HCT116 (cell line): ENCODE results near the gene PCDHA7. TPM values are rescaled to one million over a fixed set of nuclear protein-coding genes. Genes with fewer than 3 reads are reported as not detected.
A peak's percentile ranks its signal among the peaks of the same experiment; 100 is the strongest.

Source experiments
- ATAC-seq: fragments of 200-7000 bp; cut with Tn5 transposase; 2 replicates; pipeline ENCODE4 v1.9.1; 2020; ENCODE audit warnings: mild to moderate bottlenecking, moderate library complexity
- BruUV-seq: library from RNA; stranded (reverse); fragments of 400-500 nt; replicated peaks from 2 replicates; lab custom pipeline; 2021; lab: Mats Ljungman, UMichigan
- CTCF ChIA-PET: fragments of 300-600 bp; sonication (Branson Sonifier 250); formaldehyde crosslinking; loops from one replicate; lab custom pipeline; 2021; ENCODE audit warnings: antibody characterized with exemption; lab: Charles Lee
- POLR2A ChIA-PET: fragments of 300-600, 350-600 bp; sonication (Branson Sonifier 250); formaldehyde crosslinking; loops from one replicate; lab custom pipeline; 2021; ENCODE audit warnings: antibody characterized with exemption; lab: Charles Lee
- RAD21 ChIA-PET, 2 experiments: fragments of 300-600 bp; sonication (Branson Sonifier 250); formaldehyde crosslinking; loops; one replicate each; lab custom pipeline; 2023; ENCODE audit warnings: low total read pairs in 2 of 2; ENCODE audit not compliant: uncharacterized antibody in 2 of 2, unreplicated experiment in 2 of 2, low non-redundant PET in 1 of 2; lab: Charles Lee
- DNase-seq: peaks from one replicate; pipeline ENCODE4 v3.0.0-alpha.2; 2010; ENCODE audit warnings: low read depth, low spot score
- H2AFZ ChIP-seq: fragments of 200-600 bp; shearing (Covaris generic), sonication (generic); 2 replicates; pipeline ENCODE4 v1.6.1; 2017; ENCODE audit warnings: low read depth, mixed run types, mixed read lengths, antibody characterized with exemption, low read length; ENCODE audit not compliant: poor library complexity, severe bottlenecking
- H3K27ac ChIP-seq: 2 replicates; pipeline ENCODE4 v1.5.1; 2012; ENCODE audit warnings: low read depth, low read length
- H3K27me3 ChIP-seq: fragments of 200-600 bp; sonication (generic); 2 replicates; pipeline ENCODE4 v1.6.1; 2016; ENCODE audit warnings: mixed run types, low read length, mixed read lengths; ENCODE audit not compliant: insufficient read depth
- H3K36me3 ChIP-seq, 2 experiments: fragments of 200-500 bp in 1 of 2; fragments of 200-600 bp in 1 of 2; sonication (Bioruptor generic) in 1 of 2; sonication (generic) in 1 of 2; 2 replicates each; pipeline versions ENCODE4 v1.5.1 to v1.6.1; 2014 to 2016; ENCODE audit warnings: low read length in 2 of 2, inconsistent platforms in 1 of 2, mixed read lengths in 1 of 2, mixed run types in 1 of 2; ENCODE audit not compliant: insufficient read depth in 2 of 2, control insufficient read depth in 1 of 2
- H3K4me1 ChIP-seq, 2 experiments: fragments of 200-600 bp in 1 of 2; sonication (generic) in 1 of 2; 2 replicates each; pipeline versions ENCODE4 v1.5.1 to v1.6.1; 2012 to 2017; ENCODE audit warnings: low read length in 2 of 2, inconsistent platforms in 1 of 2, mild to moderate bottlenecking in 1 of 2, mixed read lengths in 1 of 2, mixed run types in 1 of 2, moderate library complexity in 1 of 2; ENCODE audit not compliant: insufficient read depth in 2 of 2, control insufficient read depth in 1 of 2
- H3K4me2 ChIP-seq: fragments of 200-600 bp; sonication (generic); 2 replicates; pipeline ENCODE4 v1.6.1; 2017; ENCODE audit warnings: mixed run types, low read length, mixed read lengths
- H3K4me3 ChIP-seq, 2 experiments: fragments of 200-600 bp in 1 of 2; sonication (generic) in 1 of 2; replicated peaks in 1 of 2; 2 replicates each; pipeline ENCODE4 v1.5.1; 2011 to 2016; ENCODE audit warnings: low read length in 2 of 2, control low read depth in 1 of 2, low read depth in 1 of 2, mild to moderate bottlenecking in 1 of 2, mixed read lengths in 1 of 2, mixed run types in 1 of 2
- H3K79me2 ChIP-seq: fragments of 200-600 bp; sonication (generic); 2 replicates; pipeline ENCODE4 v1.6.1; 2017; ENCODE audit warnings: mild to moderate bottlenecking, mixed run types, low read length, moderate library complexity, mixed read lengths; ENCODE audit not compliant: insufficient read depth
- H3K9ac ChIP-seq: fragments of 200-600 bp; sonication (generic); 2 replicates; pipeline ENCODE4 v1.6.1; 2016; ENCODE audit warnings: low read length, mixed read lengths
- H3K9me2 ChIP-seq: fragments of 200-600 bp; sonication (generic), shearing (Covaris generic); 2 replicates; pipeline ENCODE4 v1.6.1; 2017; ENCODE audit warnings: mixed run types, mild to moderate bottlenecking, moderate library complexity; ENCODE audit not compliant: insufficient read depth
- H3K9me3 ChIP-seq, 2 experiments: fragments of 200-500 bp in 1 of 2; fragments of 200-600 bp in 1 of 2; sonication (Bioruptor generic) in 1 of 2; sonication (generic) in 1 of 2; 2 replicates each; pipeline ENCODE4 v1.6.1; 2014 to 2017; ENCODE audit warnings: low read length in 2 of 2, mixed read lengths in 2 of 2, inconsistent platforms in 1 of 2, low read depth in 1 of 2, mild to moderate bottlenecking in 1 of 2, mixed run types in 1 of 2, moderate library complexity in 1 of 2; ENCODE audit not compliant: control insufficient read depth in 1 of 2, insufficient read depth in 1 of 2
- H4K20me1 ChIP-seq: fragments of 200-600 bp; sonication (generic), shearing (Covaris generic); 2 replicates; pipeline ENCODE4 v1.6.1; 2017; ENCODE audit warnings: mixed run types, mild to moderate bottlenecking, moderate library complexity; ENCODE audit not compliant: insufficient read depth
- EZH2phosphoT487 ChIP-seq: fragments of 200-600 bp; IDR thresholded peaks from 2 replicates; pipeline ENCODE4 v1.6.1; 2018; ENCODE audit warnings: antibody characterized with exemption, borderline replicate concordance
- FOSL1 ChIP-seq: IDR thresholded peaks from 2 replicates; pipeline ENCODE4 v1.6.1; 2012; ENCODE audit warnings: low read depth
- REST ChIP-seq: IDR thresholded peaks from 2 replicates; pipeline ENCODE4 v1.6.1; 2012; ENCODE audit warnings: low read depth
- ZFX ChIP-seq: fragments of 450-650 bp; IDR thresholded peaks from 2 replicates; pipeline ENCODE4 v1.6.1; 2017
- intact Hi-C: fragments of 100-400 bp; cut with micrococcal nuclease; formaldehyde crosslinking; loops from 2 replicates; pipeline ENCODE4 v1.10.0; 2022
- total RNA-seq: library from RNA; stranded (reverse); gene quantifications from one replicate; pipeline ENCODE4 v1.2.1, GENCODE V29; 2021; ENCODE audit not compliant: unreplicated experiment

PCDHA7 gene
- total RNA-seq, 1 experiment from 2014 or later: not detected

- no peaks in the 10 kb centered on the region for H4K20me1 ChIP-seq
- POLR2A ChIA-PET: interaction anchor here (2.1 kb wide), 1 partner anchor 157 kb away, joined by 4 read pairs; no protein-coding TSS in a partner anchor
- TF ChIP-seq REST: peak; percentile 38
- TF ChIP-seq EZH2phosphoT487: no peak
- no peak overlapping the region for H3K4me2 ChIP-seq
- CTCF ChIA-PET: interaction anchor here (1.4 kb wide), 1 partner anchor 156 kb away, joined by 3 read pairs; no protein-coding TSS in a partner anchor
- no peaks in the 10 kb centered on the region for H3K36me3 ChIP-seq
- intact Hi-C loops: no loop called here
- H3K27me3 ChIP-seq: no peaks in the 10 kb centered on the region
- H3K9ac ChIP-seq: no peak overlapping the region
- H3K4me3 ChIP-seq: no peak overlapping the region
- DNase-seq: no peak
- RAD21 ChIA-PET: interaction anchor here (0.9 to 1.6 kb wide), 3 partner anchors 156 to 158 kb away, joined by 3 to 8 read pairs (median 3); no protein-coding TSS in a partner anchor
- H3K79me2 ChIP-seq: no peaks in the 10 kb centered on the region
- no peak overlapping the region for H2AFZ ChIP-seq
- ATAC-seq: no peak
- no peak overlapping the region for H3K27ac ChIP-seq
- H3K9me2 ChIP-seq: no peaks in the 10 kb centered on the region; the same call in 1 of the 2 replicates
- no TSS peak for BruUV-seq
- no peaks in the 10 kb centered on the region for H3K4me1 ChIP-seq
- no peaks in the 10 kb centered on the region for H3K9me3 ChIP-seq
These were observed 49.3 kb downstream of the PCDHA7 start for GRCh38 chr5:140883373-140883772.

- Histone ChIP-seq H3K9ac (no peak overlapping the region), H3K79me2 (no peaks in the 10 kb centered on the region), H4K20me1 (no peaks in the 10 kb centered on the region), H3K4me2 (no peak overlapping the region), H3K36me3 (no peaks in the 10 kb centered on the region), H3K9me2 (no peaks in the 10 kb centered on the region), H3K9me3 (no peaks in the 10 kb centered on the region), H2AFZ (no peak overlapping the region), H3K27ac (no peak overlapping the region), H3K4me1 (no peaks in the 10 kb centered on the region), H3K4me3 (no peak overlapping the region), H3K27me3 (no peaks in the 10 kb centered on the region)
- ChIA-PET RAD21 (interaction anchor here (0.9 to 1.6 kb wide), 2 partner anchors 156 kb away, joined by 3 to 8 read pairs; no protein-coding TSS in a partner anchor), POLR2A (no interaction called here), CTCF (interaction anchor here (1.0 kb wide), 1 partner anchor 156 kb away, joined by 3 read pairs; no protein-coding TSS in a partner anchor)
- DNase-seq: no peak
- intact Hi-C loops: no loop called here
- no peak for TF ChIP-seq ZFX
- no peak for TF ChIP-seq FOSL1
- BruUV-seq: no TSS peak
- ATAC-seq: no peak
These were observed 50.0 kb downstream of the PCDHA7 start for GRCh38 chr5:140883927-140884697.

Other genes starting within 250 kb of the PCDHA7 start
- gene CD14, start 201.1 kb upstream of the PCDHA7 start, total RNA-seq: 0.42 TPM
- 28.0 TPM for gene TMCO6, start 194.8 kb upstream of the PCDHA7 start, total RNA-seq
- gene NDUFA2, start 186.6 kb upstream of the PCDHA7 start, total RNA-seq: 68.3 TPM
- gene IK, start 186.4 kb upstream of the PCDHA7 start, total RNA-seq: 96.6 TPM
- gene WDR55, start 169.4 kb upstream of the PCDHA7 start, total RNA-seq: 37.2 TPM
- 2.3 TPM for gene DND1, start 160.7 kb upstream of the PCDHA7 start, total RNA-seq
- gene HARS1, start 142.9 kb upstream of the PCDHA7 start, total RNA-seq: 91.1 TPM
- 38.8 TPM for gene HARS2, start 142.8 kb upstream of the PCDHA7 start, total RNA-seq
- 55.3 TPM for gene ZMAT2, start 133.8 kb upstream of the PCDHA7 start, total RNA-seq
- gene PCDHA1, start 48.1 kb upstream of the PCDHA7 start, total RNA-seq: not detected
- gene PCDHA2, start 39.4 kb upstream of the PCDHA7 start, total RNA-seq: not detected
- gene PCDHA3, start 33.2 kb upstream of the PCDHA7 start, total RNA-seq: not detected
- not detected for gene PCDHA4, start 27.2 kb upstream of the PCDHA7 start, total RNA-seq
- not detected for gene PCDHA5, start 12.7 kb upstream of the PCDHA7 start, total RNA-seq
- gene PCDHA6, start 6.3 kb upstream of the PCDHA7 start, total RNA-seq: not detected
- not detected for gene PCDHA8, start 6.9 kb downstream of the PCDHA7 start, total RNA-seq
- not detected for gene PCDHA9, start 14.1 kb downstream of the PCDHA7 start, total RNA-seq
- 0.05 TPM for gene PCDHA10, start 21.6 kb downstream of the PCDHA7 start, total RNA-seq
- gene PCDHA11, start 34.7 kb downstream of the PCDHA7 start, total RNA-seq: 0.27 TPM
- gene PCDHA12, start 41.0 kb downstream of the PCDHA7 start, total RNA-seq: not detected
- gene PCDHA13, start 47.9 kb downstream of the PCDHA7 start, total RNA-seq: not detected
- 1.0 TPM for gene PCDHAC1, start 92.0 kb downstream of the PCDHA7 start, total RNA-seq
- 3.2 TPM for gene PCDHAC2, start 132.2 kb downstream of the PCDHA7 start, total RNA-seq
- gene PCDHB1, start 217.1 kb downstream of the PCDHA7 start, total RNA-seq: not detected